Measurements from ENCODE around the gene SYNJ1. TPM values are rescaled to one million over a fixed set of nuclear protein-coding genes. Genes with fewer than 3 reads are reported as not detected.

Gene SYNJ1
- total RNA-seq, 4 donors from 2014 or later = 6.5 to 13.8 (median 7.6) TPM

DNA sequence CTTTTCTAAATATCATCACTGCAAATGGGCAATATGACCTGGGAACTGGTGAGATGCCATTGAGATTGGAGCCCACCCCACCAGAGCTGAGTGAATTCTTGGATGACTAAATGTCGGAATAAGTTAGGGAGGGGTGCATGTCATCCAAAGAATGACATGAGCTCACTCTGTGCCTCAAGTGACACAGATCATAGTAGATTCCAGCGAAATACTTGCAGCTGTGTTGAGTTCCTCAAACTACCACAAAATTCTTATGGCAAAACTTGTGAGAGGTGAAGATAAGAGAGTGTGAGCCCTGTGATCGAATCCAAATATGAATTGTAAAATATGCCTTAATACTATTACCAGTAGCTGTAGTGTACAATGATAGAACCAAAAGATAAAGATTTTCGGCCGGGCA lies 140.2 kb downstream of the SYNJ1 start:
- Histone ChIP-seq H3K27me3 (no peaks in the 10 kb centered on the region), H3K9me3 (no peaks in the 10 kb centered on the region), H3K27ac (no peak overlapping the region), H3K36me3 (no peaks in the 10 kb centered on the region), H3K4me3 (no peak overlapping the region), H3K4me1 (no peaks in the 10 kb centered on the region)
- WGBS, 2 donors = 92% methylated on average over 5 of the region's 5 CpGs
- intact Hi-C loops (cut with DNase I) = no loop called here
- DNase-seq = no peak
- TF ChIP-seq, protein P1, sequence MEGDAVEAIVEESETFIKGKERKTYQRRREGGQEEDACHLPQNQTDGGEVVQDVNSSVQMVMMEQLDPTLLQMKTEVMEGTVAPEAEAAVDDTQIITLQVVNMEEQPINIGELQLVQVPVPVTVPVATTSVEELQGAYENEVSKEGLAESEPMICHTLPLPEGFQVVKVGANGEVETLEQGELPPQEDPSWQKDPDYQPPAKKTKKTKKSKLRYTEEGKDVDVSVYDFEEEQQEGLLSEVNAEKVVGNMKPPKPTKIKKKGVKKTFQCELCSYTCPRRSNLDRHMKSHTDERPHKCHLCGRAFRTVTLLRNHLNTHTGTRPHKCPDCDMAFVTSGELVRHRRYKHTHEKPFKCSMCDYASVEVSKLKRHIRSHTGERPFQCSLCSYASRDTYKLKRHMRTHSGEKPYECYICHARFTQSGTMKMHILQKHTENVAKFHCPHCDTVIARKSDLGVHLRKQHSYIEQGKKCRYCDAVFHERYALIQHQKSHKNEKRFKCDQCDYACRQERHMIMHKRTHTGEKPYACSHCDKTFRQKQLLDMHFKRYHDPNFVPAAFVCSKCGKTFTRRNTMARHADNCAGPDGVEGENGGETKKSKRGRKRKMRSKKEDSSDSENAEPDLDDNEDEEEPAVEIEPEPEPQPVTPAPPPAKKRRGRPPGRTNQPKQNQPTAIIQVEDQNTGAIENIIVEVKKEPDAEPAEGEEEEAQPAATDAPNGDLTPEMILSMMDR (IDR thresholded peaks at IDR 0.05) = no peak
- TF ChIP-seq POLR2A (IDR thresholded peaks at IDR 0.05) = no peak

- no peaks in the 10 kb centered on the region for H3K36me3 ChIP-seq
- WGBS, 2 donors = 68 to 82% methylated on average over 11 to 12 of the region's 13 CpGs
- no peaks in the 10 kb centered on the region for H3K27me3 ChIP-seq
- DNase-seq = no peak
- H3K4me1 ChIP-seq = no peaks in the 10 kb centered on the region
- TF ChIP-seq, protein P1 (IDR thresholded peaks at IDR 0.05) = no peak
- no peak for TF ChIP-seq POLR2A (IDR thresholded peaks at IDR 0.05)
- no peak overlapping the region for H3K27ac ChIP-seq
- H3K4me3 ChIP-seq = no peak overlapping the region
- H3K9me3 ChIP-seq = no peaks in the 10 kb centered on the region
- intact Hi-C loops (cut with DNase I) = no loop called here
Measured at GRCh38 chr21:32587120-32587519, 140.7 kb downstream of the SYNJ1 start.

GRCh38 chr21:32585970-32586369 lies 141.8 kb downstream of the SYNJ1 start:
- H3K4me1 ChIP-seq = no peaks in the 10 kb centered on the region
- no peak for DNase-seq
- no peaks in the 10 kb centered on the region for H3K36me3 ChIP-seq
- WGBS, 2 donors = 80 to 83% methylated on average over 9 of the region's 9 CpGs
- H3K4me3 ChIP-seq = no peak overlapping the region
- H3K27me3 ChIP-seq = no peaks in the 10 kb centered on the region
- intact Hi-C loops (cut with DNase I) = no loop called here
- H3K9me3 ChIP-seq = no peaks in the 10 kb centered on the region
- TF ChIP-seq, protein P1 (IDR thresholded peaks at IDR 0.05) = no peak
- no peak for TF ChIP-seq POLR2A (IDR thresholded peaks at IDR 0.05)
- H3K27ac ChIP-seq = no peak overlapping the region

GRCh38 chr21:32585042-32585710 lies 142.6 kb downstream of the SYNJ1 start, which contains the start of gene TCP10L:
TSS of gene TCP10L (minus strand) at chr21:32585523. CDS start at chr21:32584304, 1,219 bp downstream.
- no peaks in the 10 kb centered on the region for H3K9me3 ChIP-seq
- no peaks in the 10 kb centered on the region for H3K27me3 ChIP-seq
- H3K36me3 ChIP-seq = no peaks in the 10 kb centered on the region
- no peak for DNase-seq
- no peak within 1 kb of the TSS for H3K27ac ChIP-seq
- 80 to 82% methylated on average over 17 of the region's 17 CpGs for WGBS, 2 donors
- H3K4me3 ChIP-seq = no peak within 1 kb of the TSS
- intact Hi-C loops (cut with DNase I) = no loop called here
- TF ChIP-seq, protein P1 (IDR thresholded peaks at IDR 0.05) = no peak
- H3K4me1 ChIP-seq = no peaks in the 10 kb centered on the region

- H3K27ac ChIP-seq = no peak overlapping the region
- H3K4me1 ChIP-seq = no peaks in the 10 kb centered on the region
- WGBS, 2 donors = 80 to 89% methylated on average over 6 to 7 of the region's 8 CpGs
- DNase-seq = no peak
- no peak overlapping the region for H3K4me3 ChIP-seq
- H3K9me3 ChIP-seq = no peaks in the 10 kb centered on the region
- no peaks in the 10 kb centered on the region for H3K36me3 ChIP-seq
- intact Hi-C loops (cut with DNase I) = no loop called here
- H3K27me3 ChIP-seq = no peaks in the 10 kb centered on the region
- no peak for TF ChIP-seq POLR2A (IDR thresholded peaks at IDR 0.05)
- TF ChIP-seq, protein P1 (IDR thresholded peaks at IDR 0.05) = no peak
Measured at GRCh38 chr21:32584472-32584871, 143.3 kb downstream of the SYNJ1 start.
